ENCODE results near the gene LAG3.

DNA sequence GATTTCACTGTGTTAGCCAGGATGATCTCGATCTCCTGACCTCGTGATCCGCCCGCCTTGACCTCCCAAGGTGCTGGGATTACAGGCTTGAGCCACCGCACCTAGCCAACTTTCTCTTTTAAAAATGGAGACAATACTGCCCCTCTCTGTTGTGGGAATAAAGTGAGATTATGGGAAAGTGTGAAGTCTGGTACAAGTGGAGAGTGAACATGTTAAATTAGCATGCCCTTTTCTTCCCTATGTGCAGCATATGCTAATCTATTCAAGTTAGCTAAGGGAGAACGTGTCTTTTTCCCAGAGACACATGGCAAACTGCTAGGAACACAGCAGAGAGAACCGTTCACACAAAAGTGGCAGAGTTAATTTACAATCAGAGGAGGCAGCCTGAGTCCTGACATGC, 47.0 kb upstream of the LAG3 start:
- TF ChIP-seq, protein P1, sequence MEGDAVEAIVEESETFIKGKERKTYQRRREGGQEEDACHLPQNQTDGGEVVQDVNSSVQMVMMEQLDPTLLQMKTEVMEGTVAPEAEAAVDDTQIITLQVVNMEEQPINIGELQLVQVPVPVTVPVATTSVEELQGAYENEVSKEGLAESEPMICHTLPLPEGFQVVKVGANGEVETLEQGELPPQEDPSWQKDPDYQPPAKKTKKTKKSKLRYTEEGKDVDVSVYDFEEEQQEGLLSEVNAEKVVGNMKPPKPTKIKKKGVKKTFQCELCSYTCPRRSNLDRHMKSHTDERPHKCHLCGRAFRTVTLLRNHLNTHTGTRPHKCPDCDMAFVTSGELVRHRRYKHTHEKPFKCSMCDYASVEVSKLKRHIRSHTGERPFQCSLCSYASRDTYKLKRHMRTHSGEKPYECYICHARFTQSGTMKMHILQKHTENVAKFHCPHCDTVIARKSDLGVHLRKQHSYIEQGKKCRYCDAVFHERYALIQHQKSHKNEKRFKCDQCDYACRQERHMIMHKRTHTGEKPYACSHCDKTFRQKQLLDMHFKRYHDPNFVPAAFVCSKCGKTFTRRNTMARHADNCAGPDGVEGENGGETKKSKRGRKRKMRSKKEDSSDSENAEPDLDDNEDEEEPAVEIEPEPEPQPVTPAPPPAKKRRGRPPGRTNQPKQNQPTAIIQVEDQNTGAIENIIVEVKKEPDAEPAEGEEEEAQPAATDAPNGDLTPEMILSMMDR (IDR thresholded peaks at IDR 0.05), result no peak
- no peak for TF ChIP-seq POLR2A (IDR thresholded peaks at IDR 0.05)
- TF ChIP-seq EP300 (IDR thresholded peaks at IDR 0.05), result no peak
